ENCODE measurements around the gene TECTB. TPM values are rescaled to one million over a fixed set of nuclear protein-coding genes. Genes with fewer than 3 reads are reported as not detected.

The TECTB gene
- not detected for polyA plus RNA-seq (2013, experiment 1 of 2)
- polyA plus RNA-seq (2013, experiment 2 of 2): not detected

DNA sequence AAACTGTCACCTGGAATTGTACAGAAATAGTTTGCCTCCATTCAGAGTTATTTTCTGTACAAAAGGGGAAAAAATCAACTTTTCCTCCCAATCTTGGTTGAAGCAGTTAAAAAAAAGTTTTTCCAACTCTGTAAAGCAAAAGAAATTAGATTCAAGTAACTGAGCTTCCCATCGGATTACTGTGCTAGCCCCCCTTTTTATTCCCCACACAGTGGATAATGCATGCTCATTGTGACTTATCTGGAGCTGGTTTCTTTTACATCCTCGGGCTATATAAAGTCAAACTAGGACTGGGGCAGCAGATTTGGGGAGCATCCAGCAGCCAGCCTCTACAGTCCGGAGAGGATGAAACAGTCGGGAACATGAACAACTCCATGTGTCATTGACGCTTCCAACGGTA lies at the start of gene TECTB:
Gene TECTB (plus strand): TSS at position 301 of the 400 bp plus-strand sequence. CDS start 335 bp downstream, outside the sequence.
- no peak within 1 kb of the TSS for H3K27ac ChIP-seq (ENCODE audit: low read depth, low read length, severe bottlenecking)
- no peaks in the 10 kb centered on the region for H3K9me3 ChIP-seq (ENCODE audit: control insufficient read depth, low read length)
- no peaks in the 10 kb centered on the region for H3K36me3 ChIP-seq (ENCODE audit: control insufficient read depth, insufficient read depth, low read length)
- no peaks in the 10 kb centered on the region for H3K4me1 ChIP-seq (ENCODE audit: control insufficient read depth, insufficient read depth, low read length, poor library complexity, severe bottlenecking)
- H3K4me3 ChIP-seq (ENCODE audit: extremely low read depth, insufficient read depth, low read length, poor library complexity, severe bottlenecking): no peak within 1 kb of the TSS
- 86 to 94% methylated on average over 5 to 6 of the region's 6 CpGs for WGBS, 2 experiments (ENCODE audit: insufficient coverage in 2 of 2)

DNA sequence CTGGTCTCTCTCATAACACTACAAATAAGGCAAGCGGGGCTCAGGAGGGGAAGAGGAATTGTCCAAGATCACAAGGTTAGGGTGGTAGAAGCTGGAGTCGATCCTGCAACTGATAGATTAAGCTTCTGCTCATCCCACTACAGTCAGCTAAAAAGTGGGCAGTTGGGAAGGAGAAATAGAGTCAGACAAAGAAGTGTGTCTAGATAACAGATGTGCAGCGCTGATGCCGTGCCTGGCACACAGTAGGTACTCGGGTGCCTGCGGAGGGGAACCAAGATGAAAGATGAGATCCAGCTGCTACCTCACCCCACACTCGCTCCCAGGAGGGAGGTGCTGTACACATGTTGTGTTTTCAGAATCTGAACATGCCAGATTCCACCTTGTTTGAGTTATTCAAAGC lies 48.1 kb upstream of the TECTB start:
- Histone ChIP-seq H3K9me3 (ENCODE audit: control insufficient read depth, low read length) (peaks cover 16% of the 10 kb centered on the region), H3K36me3 (ENCODE audit: control insufficient read depth, insufficient read depth, low read length) (no peaks in the 10 kb centered on the region), H3K27ac (ENCODE audit: low read depth, low read length, severe bottlenecking) (no peak overlapping the region), H3K4me3 (ENCODE audit: extremely low read depth, insufficient read depth, low read length, poor library complexity, severe bottlenecking) (no peak overlapping the region), H3K4me1 (ENCODE audit: control insufficient read depth, insufficient read depth, low read length, poor library complexity, severe bottlenecking) (peaks cover 2% of the 10 kb centered on the region)
- WGBS, 2 experiments (ENCODE audit: insufficient coverage in 2 of 2): 93 to 98% methylated on average over 5 to 6 of the region's 7 CpGs

DNA sequence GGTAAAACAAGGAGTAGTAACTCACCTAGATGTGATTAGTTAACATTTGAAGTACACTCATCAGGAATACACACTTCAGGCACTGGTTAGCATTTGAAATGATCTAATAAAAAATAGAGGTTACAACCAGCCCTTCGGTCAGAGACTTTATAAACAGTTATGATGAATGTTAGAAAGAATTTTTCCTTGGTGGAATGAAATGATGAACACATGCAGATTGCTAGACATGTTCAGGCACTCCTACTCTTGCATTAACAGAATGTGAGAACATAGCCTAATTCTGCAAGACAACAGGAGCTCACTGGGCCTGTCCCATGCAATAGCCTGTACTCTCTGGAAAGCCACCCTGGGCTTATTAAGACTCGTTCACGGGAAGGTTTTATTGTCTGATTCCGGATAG lies 47.3 kb upstream of the TECTB start:
- H3K4me1 ChIP-seq (ENCODE audit: control insufficient read depth, insufficient read depth, low read length, poor library complexity, severe bottlenecking): no peaks in the 10 kb centered on the region
- H3K4me3 ChIP-seq (ENCODE audit: extremely low read depth, insufficient read depth, low read length, poor library complexity, severe bottlenecking): no peak overlapping the region
- peaks cover 20% of the 10 kb centered on the region for H3K9me3 ChIP-seq (ENCODE audit: control insufficient read depth, low read length)
- WGBS, 2 experiments (ENCODE audit: insufficient coverage in 2 of 2): 68 to 100% methylated on average over 1 to 4 of the region's 4 CpGs
- H3K36me3 ChIP-seq (ENCODE audit: control insufficient read depth, insufficient read depth, low read length): no peaks in the 10 kb centered on the region
- no peak overlapping the region for H3K27ac ChIP-seq (ENCODE audit: low read depth, low read length, severe bottlenecking)

DNA sequence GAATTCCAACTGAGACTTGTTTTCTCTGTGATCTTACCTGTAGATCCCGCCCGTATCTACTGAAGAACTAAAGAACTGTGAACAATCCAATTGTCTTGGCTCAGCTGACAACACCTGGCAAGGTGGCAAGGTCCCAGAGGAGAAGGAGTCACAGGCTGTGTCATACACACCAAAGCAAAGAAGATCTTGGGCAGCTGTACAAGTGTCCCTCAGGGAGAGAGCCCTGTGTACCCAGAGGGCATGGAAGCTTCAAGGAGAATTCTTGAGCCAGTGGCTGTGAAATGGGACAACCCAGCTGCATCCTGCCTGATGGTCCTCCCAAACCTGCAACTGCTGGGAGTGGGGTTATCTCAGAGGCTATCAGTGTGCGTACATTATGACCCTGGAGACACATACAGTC lies 46.7 kb upstream of the TECTB start:
- Histone ChIP-seq H3K4me1 (ENCODE audit: control insufficient read depth, insufficient read depth, low read length, poor library complexity, severe bottlenecking) (no peaks in the 10 kb centered on the region), H3K9me3 (ENCODE audit: control insufficient read depth, low read length) (peaks cover 20% of the 10 kb centered on the region), H3K36me3 (ENCODE audit: control insufficient read depth, insufficient read depth, low read length) (no peaks in the 10 kb centered on the region), H3K27ac (ENCODE audit: low read depth, low read length, severe bottlenecking) (no peak overlapping the region), H3K4me3 (ENCODE audit: extremely low read depth, insufficient read depth, low read length, poor library complexity, severe bottlenecking) (no peak overlapping the region)
- WGBS, 2 experiments (ENCODE audit: insufficient coverage in 2 of 2): 96 to 100% methylated on average over 2 of the region's 3 CpGs

DNA sequence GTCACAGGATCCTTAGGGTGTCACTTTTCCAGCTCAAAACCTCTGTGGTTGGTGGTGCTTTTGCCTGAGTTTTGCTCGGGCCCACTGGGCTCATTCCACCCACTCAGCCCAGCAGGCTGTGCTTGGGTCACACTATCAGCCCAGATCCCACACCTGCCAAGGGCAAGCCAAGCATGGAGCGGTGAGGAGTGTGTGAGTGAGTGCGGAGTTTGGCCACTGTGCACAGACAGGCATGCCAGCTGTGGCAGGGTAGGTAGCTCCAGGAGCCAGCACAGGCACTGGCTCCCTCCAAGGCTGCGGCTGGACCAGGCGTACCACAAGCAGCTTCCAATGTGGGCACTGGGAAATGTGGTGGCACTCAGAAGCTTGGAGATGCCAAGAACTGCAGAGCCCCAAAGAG lies 43.9 kb upstream of the TECTB start:
- peaks cover 20% of the 10 kb centered on the region for H3K9me3 ChIP-seq (ENCODE audit: control insufficient read depth, low read length)
- 95 to 98% methylated on average over 3 to 5 of the region's 5 CpGs for WGBS, 2 experiments (ENCODE audit: insufficient coverage in 2 of 2)
- no peak overlapping the region for H3K4me3 ChIP-seq (ENCODE audit: extremely low read depth, insufficient read depth, low read length, poor library complexity, severe bottlenecking)
- no peaks in the 10 kb centered on the region for H3K36me3 ChIP-seq (ENCODE audit: control insufficient read depth, insufficient read depth, low read length)
- no peaks in the 10 kb centered on the region for H3K4me1 ChIP-seq (ENCODE audit: control insufficient read depth, insufficient read depth, low read length, poor library complexity, severe bottlenecking)
- H3K27ac ChIP-seq (ENCODE audit: low read depth, low read length, severe bottlenecking): no peak overlapping the region

DNA sequence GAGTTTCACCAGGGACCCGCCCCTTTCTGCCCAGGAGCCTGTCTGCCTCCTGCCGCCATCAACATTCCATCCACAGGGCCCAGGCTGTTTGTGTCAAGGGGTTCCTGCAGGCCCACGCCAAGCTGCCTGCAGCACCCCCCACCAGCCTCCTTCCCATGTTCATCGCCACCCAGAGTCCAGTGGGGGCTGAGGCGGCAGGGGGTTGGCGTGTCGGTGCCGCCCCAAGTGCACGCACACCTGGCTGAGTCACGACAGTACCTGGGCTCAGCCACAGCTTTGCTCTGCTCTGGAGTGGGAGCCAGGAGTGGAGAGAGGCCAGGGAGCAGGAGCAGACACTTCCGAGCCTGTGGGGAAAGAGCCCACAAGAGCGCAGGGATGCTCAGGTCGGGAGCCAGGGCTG lies 42.8 kb upstream of the TECTB start:
- Histone ChIP-seq H3K36me3 (ENCODE audit: control insufficient read depth, insufficient read depth, low read length) (no peaks in the 10 kb centered on the region), H3K9me3 (ENCODE audit: control insufficient read depth, low read length) (peaks cover 20% of the 10 kb centered on the region), H3K4me3 (ENCODE audit: extremely low read depth, insufficient read depth, low read length, poor library complexity, severe bottlenecking) (no peak overlapping the region), H3K27ac (ENCODE audit: low read depth, low read length, severe bottlenecking) (no peak overlapping the region), H3K4me1 (ENCODE audit: control insufficient read depth, insufficient read depth, low read length, poor library complexity, severe bottlenecking) (no peaks in the 10 kb centered on the region)
- 86% methylated on average over 10 to 11 of the region's 13 CpGs for WGBS, 2 experiments (ENCODE audit: insufficient coverage in 2 of 2)

DNA sequence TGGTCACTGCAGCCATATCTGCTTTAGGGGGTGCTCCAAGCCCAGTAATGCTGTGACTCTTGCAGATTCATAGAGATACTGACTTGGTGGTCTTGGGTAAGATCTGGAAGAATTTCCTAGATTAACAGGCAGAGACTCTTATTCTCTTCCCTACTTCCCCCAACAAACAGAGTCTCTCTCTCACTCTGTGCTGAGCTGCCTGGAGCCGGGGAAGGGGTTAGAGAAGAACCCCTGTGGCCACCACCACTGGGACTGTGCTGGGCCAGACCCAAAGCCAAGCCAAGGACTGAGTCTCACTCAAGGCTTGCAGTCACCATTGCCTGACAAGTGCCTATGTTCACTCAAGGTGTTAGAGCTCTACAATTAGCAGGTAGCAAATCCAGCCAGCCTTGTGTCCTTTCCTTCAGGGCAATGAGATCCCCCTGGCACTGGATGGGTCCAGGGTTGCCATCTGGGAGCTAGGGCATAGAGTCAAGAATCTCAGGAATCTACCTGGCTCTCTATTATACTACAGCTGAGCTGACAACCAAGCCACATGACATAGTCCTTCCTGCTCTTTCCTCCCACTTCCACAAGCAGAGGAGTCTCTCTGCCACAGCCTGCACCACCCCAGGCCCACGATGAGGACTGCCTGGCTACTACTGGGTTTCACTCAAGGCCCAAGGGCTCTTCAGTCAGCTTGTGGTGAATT lies 41.4 kb upstream of the TECTB start:
- H3K4me1 ChIP-seq (ENCODE audit: control insufficient read depth, insufficient read depth, low read length, poor library complexity, severe bottlenecking): no peaks in the 10 kb centered on the region
- 44 to 63% methylated on average over 1 to 2 of the region's 2 CpGs for WGBS, 2 experiments (ENCODE audit: insufficient coverage in 2 of 2)
- no peak overlapping the region for H3K4me3 ChIP-seq (ENCODE audit: extremely low read depth, insufficient read depth, low read length, poor library complexity, severe bottlenecking)
- no peaks in the 10 kb centered on the region for H3K36me3 ChIP-seq (ENCODE audit: control insufficient read depth, insufficient read depth, low read length)
- H3K9me3 ChIP-seq (ENCODE audit: control insufficient read depth, low read length): peaks cover 20% of the 10 kb centered on the region
- H3K27ac ChIP-seq (ENCODE audit: low read depth, low read length, severe bottlenecking): no peak overlapping the region

DNA sequence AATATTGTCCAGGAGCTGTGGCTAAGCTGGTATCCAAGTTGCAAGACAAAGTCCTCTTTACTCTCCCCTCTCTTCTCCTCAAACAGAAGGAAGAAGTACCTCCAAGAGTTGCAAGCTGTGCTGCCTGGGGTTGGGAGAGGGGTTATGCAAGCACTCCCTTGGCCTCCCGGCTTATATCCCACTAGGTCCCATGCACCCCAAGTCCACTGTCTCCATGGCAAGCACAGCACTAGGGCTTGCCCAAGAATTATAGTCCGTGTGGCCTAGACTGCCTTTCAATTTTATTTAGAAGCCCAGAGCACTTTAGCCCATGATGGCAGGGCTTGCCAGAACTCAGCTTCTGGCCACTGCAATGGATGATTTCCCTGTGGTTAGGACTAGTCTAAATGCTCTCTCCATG lies 40.4 kb upstream of the TECTB start:
- Histone ChIP-seq H3K36me3 (ENCODE audit: control insufficient read depth, insufficient read depth, low read length) (no peaks in the 10 kb centered on the region), H3K4me3 (ENCODE audit: extremely low read depth, insufficient read depth, low read length, poor library complexity, severe bottlenecking) (no peak overlapping the region), H3K4me1 (ENCODE audit: control insufficient read depth, insufficient read depth, low read length, poor library complexity, severe bottlenecking) (no peaks in the 10 kb centered on the region), H3K9me3 (ENCODE audit: control insufficient read depth, low read length) (peaks cover 20% of the 10 kb centered on the region), H3K27ac (ENCODE audit: low read depth, low read length, severe bottlenecking) (no peak overlapping the region)
- WGBS, 2 experiments (ENCODE audit: insufficient coverage in 2 of 2): 89 to 92% methylated on average over 1 to 2 of the region's 2 CpGs

DNA sequence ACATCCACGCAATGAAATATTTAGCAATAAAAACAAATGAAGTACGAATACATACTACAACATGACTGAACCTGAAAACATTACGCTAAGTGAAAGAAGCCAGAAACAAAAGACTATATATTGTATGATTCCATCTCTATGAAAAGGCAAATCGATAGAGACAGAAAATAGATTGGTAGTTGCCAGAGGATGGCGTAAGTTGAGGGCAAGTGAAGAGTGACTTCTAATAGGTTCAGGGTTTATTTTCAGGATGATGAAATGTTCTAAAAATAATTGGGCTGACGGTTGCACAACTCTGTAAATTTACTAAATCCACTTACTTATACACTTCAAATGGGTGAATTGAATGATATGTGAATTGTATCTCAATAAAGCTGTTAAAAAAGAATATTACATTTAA lies 39.5 kb upstream of the TECTB start:
- no peak overlapping the region for H3K4me3 ChIP-seq (ENCODE audit: extremely low read depth, insufficient read depth, low read length, poor library complexity, severe bottlenecking)
- H3K27ac ChIP-seq (ENCODE audit: low read depth, low read length, severe bottlenecking): no peak overlapping the region
- H3K9me3 ChIP-seq (ENCODE audit: control insufficient read depth, low read length): peaks cover 20% of the 10 kb centered on the region
- WGBS, 2 experiments (ENCODE audit: insufficient coverage in 2 of 2): 94% methylated on average over 2 of the region's 6 CpGs; no CpG with 5 or more reads in 1 of the 2 experiments
- H3K4me1 ChIP-seq (ENCODE audit: control insufficient read depth, insufficient read depth, low read length, poor library complexity, severe bottlenecking): no peaks in the 10 kb centered on the region
- no peaks in the 10 kb centered on the region for H3K36me3 ChIP-seq (ENCODE audit: control insufficient read depth, insufficient read depth, low read length)

DNA sequence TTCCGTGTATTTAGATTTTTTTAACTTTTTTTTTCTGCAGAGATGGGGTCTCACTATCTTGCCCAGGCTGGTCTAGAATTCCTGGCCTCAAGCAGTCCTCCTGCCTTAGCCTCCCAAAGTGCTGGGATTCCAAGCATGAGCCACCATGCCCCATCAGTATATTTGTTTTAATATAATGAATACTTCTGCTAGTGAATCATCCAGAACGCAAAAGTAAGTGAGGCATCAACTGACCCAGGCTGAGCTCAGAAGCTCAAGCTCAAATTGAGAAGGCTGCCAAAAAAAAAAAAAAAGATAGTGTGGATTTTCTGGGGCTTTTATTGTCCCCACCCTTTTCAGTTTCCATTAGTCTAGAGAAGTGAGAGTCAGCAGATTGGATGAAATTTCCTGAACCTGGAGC lies 39.0 kb upstream of the TECTB start:
- Histone ChIP-seq H3K4me1 (ENCODE audit: control insufficient read depth, insufficient read depth, low read length, poor library complexity, severe bottlenecking) (no peaks in the 10 kb centered on the region), H3K4me3 (ENCODE audit: extremely low read depth, insufficient read depth, low read length, poor library complexity, severe bottlenecking) (no peak overlapping the region), H3K36me3 (ENCODE audit: control insufficient read depth, insufficient read depth, low read length) (no peaks in the 10 kb centered on the region), H3K27ac (ENCODE audit: low read depth, low read length, severe bottlenecking) (no peak overlapping the region), H3K9me3 (ENCODE audit: control insufficient read depth, low read length) (peaks cover 18% of the 10 kb centered on the region)
- WGBS, 2 experiments (ENCODE audit: insufficient coverage in 2 of 2): 100% methylated on average over 2 of the region's 2 CpGs; no CpG with 5 or more reads in 1 of the 2 experiments

DNA sequence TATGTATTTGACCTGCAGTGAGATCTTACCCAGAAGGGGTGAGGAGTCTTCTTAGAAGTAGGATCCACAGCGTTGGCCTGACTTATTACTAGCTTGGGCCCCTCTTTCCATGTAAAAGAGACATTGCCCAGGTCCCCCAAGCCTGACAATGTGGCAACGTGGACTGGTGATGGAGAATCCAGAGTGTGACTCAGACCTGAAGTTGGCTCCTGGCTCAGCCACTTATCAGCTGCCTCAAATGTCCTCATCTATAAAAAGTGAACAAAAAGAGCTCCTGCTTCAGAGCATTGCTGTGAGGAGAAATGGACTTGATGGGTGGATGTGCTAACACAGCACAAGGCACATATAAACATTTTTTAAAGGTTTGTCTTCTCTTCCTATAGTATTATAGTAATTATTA lies 35.4 kb upstream of the TECTB start:
- Histone ChIP-seq H3K4me3 (ENCODE audit: extremely low read depth, insufficient read depth, low read length, poor library complexity, severe bottlenecking) (no peak overlapping the region), H3K4me1 (ENCODE audit: control insufficient read depth, insufficient read depth, low read length, poor library complexity, severe bottlenecking) (no peaks in the 10 kb centered on the region), H3K27ac (ENCODE audit: low read depth, low read length, severe bottlenecking) (no peak overlapping the region), H3K9me3 (ENCODE audit: control insufficient read depth, low read length) (peaks cover 9% of the 10 kb centered on the region), H3K36me3 (ENCODE audit: control insufficient read depth, insufficient read depth, low read length) (no peaks in the 10 kb centered on the region)
- 83 to 100% methylated on average over 1 to 2 of the region's 2 CpGs for WGBS, 2 experiments (ENCODE audit: insufficient coverage in 2 of 2)
